ENCODE data around the gene NVL.

Gene NVL

GRCh38 chr1:224276771-224277487 is 53.0 kb downstream of the NVL start:
- no peak for DNase-seq (ENCODE audit: low read depth)

- DNase-seq (ENCODE audit: low read depth) = no peak
These were observed 54.9 kb downstream of the NVL start for GRCh38 chr1:224274970-224275626.

- DNase-seq (ENCODE audit: low read depth) = no peak
These were observed 56.3 kb downstream of the NVL start for GRCh38 chr1:224273641-224274040.

GRCh38 chr1:224271106-224271505 is 58.9 kb downstream of the NVL start:
- DNase-seq (ENCODE audit: low read depth) = no peak

GRCh38 chr1:224267925-224268324 is 62.0 kb downstream of the NVL start:
- no peak for DNase-seq (ENCODE audit: low read depth)

GRCh38 chr1:224266915-224267856 is 62.8 kb downstream of the NVL start:
- no peak for DNase-seq (ENCODE audit: low read depth)

- DNase-seq (ENCODE audit: low read depth) = no peak
These were observed 63.7 kb downstream of the NVL start for GRCh38 chr1:224266105-224266914.

- no peak for DNase-seq (ENCODE audit: low read depth)
These were observed 65.7 kb downstream of the NVL start for GRCh38 chr1:224264321-224264720.

- no peak for DNase-seq (ENCODE audit: low read depth)
These were observed 67.5 kb downstream of the NVL start for GRCh38 chr1:224262373-224263054.

GRCh38 chr1:224259986-224260385 is 70.0 kb downstream of the NVL start:
- DNase-seq (ENCODE audit: low read depth) = no peak

- no peak for DNase-seq (ENCODE audit: low read depth)
These were observed 71.6 kb downstream of the NVL start for GRCh38 chr1:224258351-224258750.

- no peak for DNase-seq (ENCODE audit: low read depth)
These were observed 73.3 kb downstream of the NVL start for GRCh38 chr1:224256640-224257039.

GRCh38 chr1:224253721-224254120 is 76.3 kb downstream of the NVL start:
- DNase-seq (ENCODE audit: low read depth) = no peak

GRCh38 chr1:224252479-224252878 is 77.5 kb downstream of the NVL start:
- no peak for DNase-seq (ENCODE audit: low read depth)

GRCh38 chr1:224251741-224252146 is 78.2 kb downstream of the NVL start:
- no peak for DNase-seq (ENCODE audit: low read depth)

GRCh38 chr1:224245188-224245587 is 84.8 kb downstream of the NVL start:
- DNase-seq (ENCODE audit: low read depth) = no peak

- DNase-seq (ENCODE audit: low read depth) = no peak
These were observed 91.2 kb downstream of the NVL start for GRCh38 chr1:224238756-224239155.

GRCh38 chr1:224238212-224238611 is 91.8 kb downstream of the NVL start:
- DNase-seq (ENCODE audit: low read depth) = no peak

- no peak for DNase-seq (ENCODE audit: low read depth)
These were observed 92.7 kb downstream of the NVL start for GRCh38 chr1:224237119-224237881.

GRCh38 chr1:224235813-224236493 is 94.0 kb downstream of the NVL start:
- DNase-seq (ENCODE audit: low read depth) = no peak

All from stimulated activated CD8-positive, alpha-beta memory T cell treated with anti-CD3 and anti-CD28 coated beads, Interleukin-12 subunit alpha, Interleukin-12 subunit beta, amount 100 ng/mL, for 4 hours (primary cell).